Dermis blood vessel endothelial cell (primary cell): Measurements from ENCODE around the gene TARDBP. TPM values are rescaled to one million over a fixed set of nuclear protein-coding genes. Genes with fewer than 3 reads are reported as not detected.
"Not testable (repeated sequence)": the region's sequence is repeated elsewhere in the genome, so short reads cannot be mapped to it uniquely, and the experiment has no call there.

ENCODE experiments used
- DNase-seq: peaks from one replicate; pipeline ENCODE4 v3.0.0; 2010
- total RNA-seq: library from RNA; depleted of rRNA; stranded (reverse); fragments of >200 nt; gene quantifications from 2 replicates; pipeline ENCODE4 v1.2.3, GENCODE V29; 2014

The TARDBP gene
- total RNA-seq, 1 donor from 2014 or later = 133 TPM

GRCh38 chr1:10992864-10993263 lies 19.6 kb upstream of the TARDBP start:
- DNase-seq = no peak

- no peak for DNase-seq
Measured at GRCh38 chr1:10996100-10996499, 16.4 kb upstream of the TARDBP start.

GRCh38 chr1:11000526-11000925 lies 11.9 kb upstream of the TARDBP start:
- DNase-seq = no peak

- DNase-seq = no peak
Measured at GRCh38 chr1:11013160-11013531, 692 bp downstream of the TARDBP start.

- DNase-seq = not testable (repeated sequence)
Measured at GRCh38 chr1:11019358-11019757, 6.9 kb downstream of the TARDBP start.

- DNase-seq = no peak
Measured at GRCh38 chr1:11019971-11020370, 7.5 kb downstream of the TARDBP start.

- no peak for DNase-seq
Measured at GRCh38 chr1:11023201-11023600, 10.7 kb downstream of the TARDBP start.

GRCh38 chr1:11024154-11024873 lies 11.9 kb downstream of the TARDBP start:
- no peak for DNase-seq

GRCh38 chr1:11024874-11025203 lies 12.4 kb downstream of the TARDBP start:
- DNase-seq = no peak

GRCh38 chr1:11025618-11026017 lies 13.2 kb downstream of the TARDBP start:
- DNase-seq = no peak

- no peak for DNase-seq
Measured at GRCh38 chr1:11026052-11026451, 13.6 kb downstream of the TARDBP start.

GRCh38 chr1:11026903-11027302 lies 14.4 kb downstream of the TARDBP start:
- no peak for DNase-seq

- DNase-seq = no peak
Measured at GRCh38 chr1:11027316-11027715, 14.9 kb downstream of the TARDBP start.

- no peak for DNase-seq
Measured at GRCh38 chr1:11028018-11028417, 15.6 kb downstream of the TARDBP start.

GRCh38 chr1:11030865-11031264 lies 18.4 kb downstream of the TARDBP start:
- DNase-seq = no peak

GRCh38 chr1:11031624-11032262 lies 19.3 kb downstream of the TARDBP start:
- no peak for DNase-seq

- not testable (repeated sequence) for DNase-seq
Measured at GRCh38 chr1:11037019-11037739, 24.7 kb downstream of the TARDBP start.

GRCh38 chr1:11037740-11038182 lies 25.3 kb downstream of the TARDBP start:
- DNase-seq = peak; percentile 92

GRCh38 chr1:11039351-11040104 lies 27.1 kb downstream of the TARDBP start:
- DNase-seq = no peak

- not testable (repeated sequence) for DNase-seq
Measured at GRCh38 chr1:11040105-11040429, 27.6 kb downstream of the TARDBP start.

GRCh38 chr1:11041048-11041447 lies 28.6 kb downstream of the TARDBP start:
- no peak for DNase-seq

GRCh38 chr1:11042065-11042464 lies 29.6 kb downstream of the TARDBP start:
- DNase-seq = no peak
